Urothelium cell line (cell line): ENCODE measurements around the gene ALOX15.
"Not testable (repeated sequence)": the region's sequence is repeated elsewhere in the genome, so short reads cannot be mapped to it uniquely, and the experiment has no call there.

Experiments
- DNase-seq: peaks from one replicate; pipeline ENCODE4 v3.0.0; 2011; ENCODE audit warnings: low spot score, mixed read lengths
- FAIRE-seq: peaks from 2 replicates; lab custom pipeline; 2011; peaks lifted over from hg19 to GRCh38; lab: Jason Lieb, UNC

ALOX15 gene

GRCh38 chr17:4657678-4658077 is 16.2 kb upstream of the ALOX15 start:
- FAIRE-seq (no peak), DNase-seq (no peak)

GRCh38 chr17:4655933-4656332 is 14.5 kb upstream of the ALOX15 start:
- not testable (repeated sequence) for FAIRE-seq, DNase-seq

GRCh38 chr17:4652997-4653396 is 11.5 kb upstream of the ALOX15 start:
- FAIRE-seq = no peak
- no peak for DNase-seq

- FAIRE-seq = no peak
- DNase-seq = no peak
Measured at GRCh38 chr17:4648741-4649140, 7.3 kb upstream of the ALOX15 start.

- no peak for FAIRE-seq
- DNase-seq = no peak
Measured at GRCh38 chr17:4645642-4646041, 4.2 kb upstream of the ALOX15 start.

GRCh38 chr17:4643676-4644075 is 2.2 kb upstream of the ALOX15 start:
- FAIRE-seq (no peak), DNase-seq (no peak)

- DNase-seq (no peak), FAIRE-seq (no peak)
Measured at GRCh38 chr17:4642286-4642685, 808 bp upstream of the ALOX15 start.

- FAIRE-seq = not testable (repeated sequence)
Measured at GRCh38 chr17:4640569-4641188, 799 bp downstream of the ALOX15 start.

GRCh38 chr17:4639301-4640059 is 2.0 kb downstream of the ALOX15 start:
- DNase-seq, FAIRE-seq: not testable (repeated sequence)

More at GRCh38 chr17:4640569-4641188, 799 bp downstream of the ALOX15 start:
- not testable (repeated sequence) for DNase-seq

- FAIRE-seq, DNase-seq: not testable (repeated sequence)
Measured at GRCh38 chr17:4638766-4639165, 2.7 kb downstream of the ALOX15 start.

- FAIRE-seq = no peak
Measured at GRCh38 chr17:4636474-4637100, 4.9 kb downstream of the ALOX15 start.

GRCh38 chr17:4635823-4636375 is 5.6 kb downstream of the ALOX15 start:
- no peak for FAIRE-seq
- no peak for DNase-seq

More at GRCh38 chr17:4636474-4637100, 4.9 kb downstream of the ALOX15 start:
- no peak for DNase-seq

- DNase-seq (no peak), FAIRE-seq (no peak)
Measured at GRCh38 chr17:4634976-4635375, 6.5 kb downstream of the ALOX15 start.

- FAIRE-seq = no peak
- DNase-seq = no peak
Measured at GRCh38 chr17:4633643-4634042, 7.8 kb downstream of the ALOX15 start.

GRCh38 chr17:4632581-4632920 is 8.9 kb downstream of the ALOX15 start:
- DNase-seq = no peak
- FAIRE-seq = no peak

GRCh38 chr17:4631836-4632580 is 9.5 kb downstream of the ALOX15 start:
- DNase-seq (no peak), FAIRE-seq (no peak)

GRCh38 chr17:4631431-4631830 is 10.0 kb downstream of the ALOX15 start:
- no peak for FAIRE-seq
- no peak for DNase-seq

GRCh38 chr17:4626734-4627256 is 14.7 kb downstream of the ALOX15 start:
- DNase-seq (no peak), FAIRE-seq (no peak)

- no peak for FAIRE-seq
- no peak for DNase-seq
Measured at GRCh38 chr17:4625181-4625617, 16.3 kb downstream of the ALOX15 start.

GRCh38 chr17:4624451-4624911 is 17.0 kb downstream of the ALOX15 start:
- not testable (repeated sequence) for FAIRE-seq, DNase-seq
